PC-9 (cell line): ENCODE measurements around the gene AFAP1L2. TPM values are rescaled to one million over a fixed set of nuclear protein-coding genes. Genes with fewer than 3 reads are reported as not detected.

Experiments used
- BruUV-seq: library from RNA; stranded (reverse); fragments of 400-500 nt; replicated peaks from 2 replicates; lab custom pipeline; 2021; lab: Mats Ljungman, UMichigan
- CTCF ChIA-PET: fragments of 300-600 bp; sonication (Branson Sonifier 250); formaldehyde crosslinking; loops from one replicate; lab custom pipeline; 2022; ENCODE audit warnings: antibody characterized with exemption; lab: Charles Lee
- POLR2A ChIA-PET: fragments of 300-600 bp; sonication (Branson Sonifier 250); formaldehyde crosslinking; loops from one replicate; lab custom pipeline; 2022; ENCODE audit warnings: antibody characterized with exemption; ENCODE audit not compliant: unreplicated experiment; lab: Charles Lee
- DNase-seq, 2 experiments: peaks; one replicate each; pipeline versions ENCODE4 v3.0.0 to v3.0.0-alpha.2; 2015 to 2022; ENCODE audit warnings: mixed read lengths in 1 of 2
- H2AFZ ChIP-seq: fragments of 200-600 bp; sonication (generic); 2 replicates; pipeline ENCODE4 v1.8.1; 2017; ENCODE audit warnings: antibody characterized with exemption
- H3F3A ChIP-seq: fragments of 200-600 bp; sonication (generic); 2 replicates; pipeline ENCODE4 v1.8.1; 2017; ENCODE audit warnings: antibody characterized with exemption, mild to moderate bottlenecking, low read depth; ENCODE audit not compliant: insufficient read depth
- H3K27ac ChIP-seq: fragments of 200-600 bp; sonication (generic); 2 replicates; pipeline ENCODE4 v1.6.1; 2016; ENCODE audit warnings: mixed run types
- H3K27me3 ChIP-seq: fragments of 200-600 bp; sonication (generic); 2 replicates; pipeline ENCODE4 v1.6.1; 2016; ENCODE audit warnings: low read depth, mixed run types; ENCODE audit not compliant: insufficient read depth
- H3K36me3 ChIP-seq: fragments of 200-600 bp; sonication (generic); 2 replicates; pipeline ENCODE4 v1.6.1; 2016; ENCODE audit warnings: low read depth, mixed run types
- H3K4me1 ChIP-seq: fragments of 200-600 bp; sonication (generic); replicated peaks from 2 replicates; pipeline ENCODE4 v1.6.1; 2016; ENCODE audit warnings: mixed run types; ENCODE audit not compliant: insufficient read depth
- H3K4me2 ChIP-seq: fragments of 200-600 bp; sonication (generic); 2 replicates; pipeline ENCODE4 v1.6.1; 2017; ENCODE audit warnings: mixed run types
- H3K4me3 ChIP-seq: fragments of 200-600 bp; sonication (generic); 2 replicates; pipeline ENCODE4 v1.6.1; 2016; ENCODE audit warnings: mixed run types
- H3K79me2 ChIP-seq: fragments of 200-600 bp; sonication (generic); 2 replicates; pipeline ENCODE4 v1.6.1; 2017; ENCODE audit warnings: low read depth, mixed run types
- H3K9me2 ChIP-seq: fragments of 200-600 bp; sonication (generic); 2 replicates; pipeline ENCODE4 v1.8.1; 2017; ENCODE audit warnings: mild to moderate bottlenecking; ENCODE audit not compliant: insufficient read depth
- H3K9me3 ChIP-seq: fragments of 200-600 bp; sonication (generic); 2 replicates; pipeline ENCODE4 v1.8.1; 2016; ENCODE audit warnings: low read depth; ENCODE audit not compliant: insufficient read depth
- H4K20me1 ChIP-seq: fragments of 200-600 bp; sonication (generic); 2 replicates; pipeline ENCODE4 v1.8.1; 2017; ENCODE audit not compliant: insufficient read depth
- EZH2 ChIP-seq: fragments of 200-600 bp; sonication (generic); IDR thresholded peaks from 2 replicates; pipeline ENCODE4 v1.8.0; 2017; ENCODE audit warnings: antibody characterized with exemption, low read depth
- intact Hi-C: fragments of 100-400 bp; cut with micrococcal nuclease; formaldehyde crosslinking; loops from one replicate; pipeline ENCODE4 v1.10.0; 2022; ENCODE audit not compliant: unreplicated experiment
- total RNA-seq: library from RNA; stranded (reverse); gene quantifications from 2 replicates; pipeline ENCODE4 v1.2.3, GENCODE V29; 2021
- TF ChIP-seq, protein P1 (sequence below): fragments of 200-600 bp; sonication (generic); conservative IDR thresholded peaks from 2 replicates; pipeline ENCODE4 v1.6.1; 2017; ENCODE audit warnings: mixed run types, antibody characterized with exemption, mild to moderate bottlenecking, moderate library complexity

Gene AFAP1L2
- total RNA-seq, 1 experiment from 2014 or later = 35.4 TPM

GRCh38 chr10:114262496-114262895 lies 141.8 kb downstream of the AFAP1L2 start:
- Histone ChIP-seq H3K4me2 (no peak overlapping the region), H3F3A (no peaks in the 10 kb centered on the region), H2AFZ (no peak overlapping the region), H4K20me1 (no peaks in the 10 kb centered on the region), H3K79me2 (no peaks in the 10 kb centered on the region), H3K9me3 (no peaks in the 10 kb centered on the region), H3K36me3 (no peaks in the 10 kb centered on the region), H3K27me3 (no peaks in the 10 kb centered on the region), H3K4me3 (no peak overlapping the region), H3K27ac (no peak overlapping the region), H3K4me1 (no peaks in the 10 kb centered on the region), H3K9me2 (no peaks in the 10 kb centered on the region)
- no TSS peak for BruUV-seq
- TF ChIP-seq, protein P1, sequence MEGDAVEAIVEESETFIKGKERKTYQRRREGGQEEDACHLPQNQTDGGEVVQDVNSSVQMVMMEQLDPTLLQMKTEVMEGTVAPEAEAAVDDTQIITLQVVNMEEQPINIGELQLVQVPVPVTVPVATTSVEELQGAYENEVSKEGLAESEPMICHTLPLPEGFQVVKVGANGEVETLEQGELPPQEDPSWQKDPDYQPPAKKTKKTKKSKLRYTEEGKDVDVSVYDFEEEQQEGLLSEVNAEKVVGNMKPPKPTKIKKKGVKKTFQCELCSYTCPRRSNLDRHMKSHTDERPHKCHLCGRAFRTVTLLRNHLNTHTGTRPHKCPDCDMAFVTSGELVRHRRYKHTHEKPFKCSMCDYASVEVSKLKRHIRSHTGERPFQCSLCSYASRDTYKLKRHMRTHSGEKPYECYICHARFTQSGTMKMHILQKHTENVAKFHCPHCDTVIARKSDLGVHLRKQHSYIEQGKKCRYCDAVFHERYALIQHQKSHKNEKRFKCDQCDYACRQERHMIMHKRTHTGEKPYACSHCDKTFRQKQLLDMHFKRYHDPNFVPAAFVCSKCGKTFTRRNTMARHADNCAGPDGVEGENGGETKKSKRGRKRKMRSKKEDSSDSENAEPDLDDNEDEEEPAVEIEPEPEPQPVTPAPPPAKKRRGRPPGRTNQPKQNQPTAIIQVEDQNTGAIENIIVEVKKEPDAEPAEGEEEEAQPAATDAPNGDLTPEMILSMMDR = no peak
- TF ChIP-seq EZH2 = no peak
- intact Hi-C loops = no loop called here
- DNase-seq = no peak
- POLR2A ChIA-PET = no interaction called here
- CTCF ChIA-PET = no interaction called here

DNA sequence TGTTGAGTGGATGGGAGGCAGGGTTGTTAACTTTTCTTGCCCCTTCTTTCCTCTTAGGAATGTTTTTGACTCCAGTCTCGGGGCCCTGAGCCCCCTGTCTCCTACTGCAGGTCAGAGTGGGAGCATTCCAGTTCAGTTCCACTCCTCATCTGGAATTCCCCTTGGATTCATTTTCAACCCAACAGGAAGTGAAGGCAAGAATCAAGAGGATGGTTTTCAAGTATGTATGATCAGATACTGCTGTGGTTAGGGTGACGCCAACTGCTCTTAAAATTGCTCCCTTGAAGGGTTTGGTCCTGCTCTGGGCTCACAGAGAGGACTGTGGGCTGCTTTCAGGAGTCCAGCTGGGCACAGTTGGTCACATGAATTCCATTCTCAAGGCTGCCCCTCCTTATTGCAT lies 143.2 kb downstream of the AFAP1L2 start:
- Histone ChIP-seq H3K9me3 (no peaks in the 10 kb centered on the region), H3K4me1 (no peaks in the 10 kb centered on the region), H3K36me3 (no peaks in the 10 kb centered on the region), H3F3A (no peaks in the 10 kb centered on the region), H3K27me3 (no peaks in the 10 kb centered on the region), H2AFZ (no peak overlapping the region), H3K4me3 (no peak overlapping the region), H3K9me2 (no peaks in the 10 kb centered on the region), H3K4me2 (no peak overlapping the region), H3K27ac (no peak overlapping the region), H3K79me2 (no peaks in the 10 kb centered on the region), H4K20me1 (no peaks in the 10 kb centered on the region)
- intact Hi-C loops = no loop called here
- BruUV-seq = no TSS peak
- no peak for DNase-seq
- POLR2A ChIA-PET = no interaction called here
- TF ChIP-seq, protein P1 = no peak
- no peak for TF ChIP-seq EZH2
- CTCF ChIA-PET = no interaction called here

- Histone ChIP-seq H3K4me3 (no peak overlapping the region), H3K4me2 (no peak overlapping the region), H3K27me3 (no peaks in the 10 kb centered on the region), H3K79me2 (no peaks in the 10 kb centered on the region), H2AFZ (no peak overlapping the region), H4K20me1 (no peaks in the 10 kb centered on the region), H3K9me2 (no peaks in the 10 kb centered on the region), H3F3A (no peaks in the 10 kb centered on the region), H3K27ac (no peak overlapping the region), H3K4me1 (no peaks in the 10 kb centered on the region), H3K9me3 (no peaks in the 10 kb centered on the region), H3K36me3 (no peaks in the 10 kb centered on the region)
- CTCF ChIA-PET = no interaction called here
- DNase-seq = no peak
- TF ChIP-seq, protein P1 = no peak
- no peak for TF ChIP-seq EZH2
- POLR2A ChIA-PET = no interaction called here
- intact Hi-C loops = no loop called here
- no TSS peak for BruUV-seq
Observed at GRCh38 chr10:114260366-114260765, 143.9 kb downstream of the AFAP1L2 start.
